MCF 10A (cell line): ENCODE data around the gene TGFBI. TPM values are rescaled to one million over a fixed set of nuclear protein-coding genes. Genes with fewer than 3 reads are reported as not detected.

ENCODE experiments used
- BruUV-seq: library from RNA; stranded (reverse); fragments of 400-500 nt; replicated peaks from 2 replicates; lab custom pipeline; 2021; lab: Mats Ljungman, UMichigan
- CTCF ChIA-PET: fragments of 300-600 bp; sonication (Branson Sonifier 250); formaldehyde crosslinking; extraction: SDS; loops from one replicate; lab custom pipeline; 2021; ENCODE audit warnings: antibody characterized with exemption, inconsistent platforms; lab: Yijun Ruan, JAX
- POLR2A ChIA-PET: fragments of 300-600, 350-650 bp; sonication (Branson Sonifier 250); formaldehyde crosslinking; extraction: SDS; loops from one replicate; lab custom pipeline; 2020; ENCODE audit warnings: antibody characterized with exemption, inconsistent platforms; lab: Yijun Ruan, JAX
- DNase-seq: peaks from one replicate; pipeline ENCODE4 v3.0.0-alpha.2; 2018; ENCODE audit not compliant: unreplicated experiment
- H3K27ac Mint-ChIP-seq: one replicate; pipeline ENCODE4 v1.8.0; 2022; ENCODE audit warnings: mild to moderate bottlenecking, low read depth, mixed read lengths; ENCODE audit not compliant: unreplicated experiment
- H3K27me3 Mint-ChIP-seq: one replicate; pipeline ENCODE4 v1.8.0; 2022; ENCODE audit warnings: mixed read lengths; ENCODE audit not compliant: insufficient read depth, unreplicated experiment
- H3K36me3 Mint-ChIP-seq: one replicate; pipeline ENCODE4 v1.8.0; 2022; ENCODE audit warnings: mild to moderate bottlenecking, moderate library complexity, mixed read lengths; ENCODE audit not compliant: insufficient read depth, unreplicated experiment
- H3K4me1 Mint-ChIP-seq: one replicate; pipeline ENCODE4 v1.8.0; 2022; ENCODE audit warnings: mixed read lengths; ENCODE audit not compliant: insufficient read depth, unreplicated experiment
- H3K4me3 Mint-ChIP-seq: one replicate; pipeline ENCODE4 v1.8.0; 2022; ENCODE audit warnings: mild to moderate bottlenecking, moderate library complexity, mixed read lengths; ENCODE audit not compliant: unreplicated experiment
- H3K9me3 Mint-ChIP-seq: one replicate; pipeline ENCODE4 v1.8.0; 2022; ENCODE audit warnings: mixed read lengths; ENCODE audit not compliant: unreplicated experiment
- CTCF ChIP-seq: fragments of 200-600 bp; IDR thresholded peaks from one replicate; pipeline ENCODE4 v1.8.0; 2022; ENCODE audit warnings: antibody characterized with exemption, mild to moderate bottlenecking; ENCODE audit not compliant: unreplicated experiment
- intact Hi-C: fragments of 100-400 bp; cut with micrococcal nuclease; formaldehyde crosslinking; loops from 2 replicates; pipeline ENCODE4 v1.14.1; 2022
- total RNA-seq: library from RNA; stranded (reverse); gene quantifications from 2 replicates; pipeline ENCODE4 v1.2.3, GENCODE V29; 2022

TGFBI gene
- total RNA-seq, 1 experiment from 2014 or later: 892 TPM

DNA sequence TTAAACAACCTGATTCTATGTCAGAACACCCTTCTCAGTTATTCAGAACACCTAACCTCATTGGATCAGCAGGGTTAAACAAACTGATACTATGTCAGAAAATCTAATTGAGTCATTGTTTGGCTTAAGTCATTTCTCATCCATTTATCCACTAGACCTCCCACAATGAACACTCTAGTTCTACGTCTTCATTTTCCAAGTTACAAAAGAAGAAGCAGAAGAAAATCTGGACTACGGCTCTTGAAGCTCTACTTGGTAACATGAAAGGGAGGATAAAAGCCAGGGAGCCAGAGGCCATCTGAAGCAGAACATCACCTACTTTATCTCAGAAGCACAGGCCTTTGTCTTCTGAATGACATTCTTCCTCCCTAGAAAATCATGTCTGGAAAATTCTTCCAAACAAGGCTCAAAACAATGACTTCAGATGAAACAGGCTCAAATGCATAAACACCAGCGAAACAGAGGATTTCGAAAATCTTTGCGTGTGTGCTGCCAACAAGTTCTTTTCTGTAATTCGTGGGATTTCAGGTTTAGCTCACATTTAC, 35.4 kb upstream of the TGFBI start:
- Mint-ChIP-seq H3K27ac (peak overlapping the region; percentile 95), H3K4me1 (peaks cover 38% of the 10 kb centered on the region), H3K27me3 (no peaks in the 10 kb centered on the region), H3K4me3 (no peak overlapping the region), H3K9me3 (peaks cover 8% of the 10 kb centered on the region), H3K36me3 (peaks cover 6% of the 10 kb centered on the region)
- intact Hi-C loops: no loop called here
- no peak for DNase-seq
- TSS peak; percentile 75 for BruUV-seq
- ChIA-PET CTCF (interaction anchor here (0.6 to 2.4 kb wide), 8 partner anchors 10 to 64 kb away, joined by 3 to 13 read pairs (median 6); no protein-coding TSS in a partner anchor), POLR2A (interaction anchor here (0.8 to 39.3 kb wide), 6 partner anchors 8 to 60 kb away, joined by 3 to 1604 read pairs (median 4); partner anchors contain the start of gene TGFBI)
- no peak for TF ChIP-seq CTCF

DNA sequence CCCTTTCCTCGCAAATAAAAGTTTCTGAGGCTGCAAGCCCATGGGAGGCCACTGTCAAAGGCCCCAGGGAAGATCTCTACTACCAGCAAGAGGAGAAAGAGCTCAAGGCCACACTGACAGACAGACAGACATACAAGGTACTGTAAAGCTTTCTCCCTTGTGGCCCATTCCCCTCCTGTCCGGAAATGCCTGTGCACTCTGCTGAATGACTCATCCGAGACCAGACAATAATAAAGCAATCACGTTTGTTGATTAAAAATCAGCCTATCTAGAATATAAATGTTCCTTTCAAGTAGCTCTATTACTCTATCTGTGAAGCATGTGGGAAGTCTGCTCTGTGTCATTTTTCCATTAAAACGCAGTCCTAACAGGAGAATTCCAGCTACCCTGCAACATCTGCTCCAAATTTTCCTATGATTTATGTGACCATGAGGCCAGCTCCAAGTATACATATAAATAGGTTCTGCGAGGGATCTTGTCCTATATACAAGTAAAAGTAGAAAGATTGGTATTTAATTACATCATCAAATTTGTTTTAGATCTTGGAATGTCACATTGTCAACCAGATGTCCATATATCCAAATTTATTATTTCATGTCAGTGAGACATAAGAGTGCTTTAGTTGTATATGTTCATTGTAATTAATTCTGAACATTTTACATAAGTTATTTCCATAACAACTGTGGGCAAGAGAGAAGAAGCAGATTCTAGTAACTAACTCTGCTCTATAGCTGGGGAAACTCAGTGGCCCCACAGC, 34.7 kb upstream of the TGFBI start:
- intact Hi-C loops: no loop called here
- POLR2A ChIA-PET: interaction anchor here (0.7 to 39.3 kb wide), 9 partner anchors 9 to 103 kb away, joined by 3 to 1604 read pairs (median 4); partner anchors contain the start of gene TGFBI

DNA sequence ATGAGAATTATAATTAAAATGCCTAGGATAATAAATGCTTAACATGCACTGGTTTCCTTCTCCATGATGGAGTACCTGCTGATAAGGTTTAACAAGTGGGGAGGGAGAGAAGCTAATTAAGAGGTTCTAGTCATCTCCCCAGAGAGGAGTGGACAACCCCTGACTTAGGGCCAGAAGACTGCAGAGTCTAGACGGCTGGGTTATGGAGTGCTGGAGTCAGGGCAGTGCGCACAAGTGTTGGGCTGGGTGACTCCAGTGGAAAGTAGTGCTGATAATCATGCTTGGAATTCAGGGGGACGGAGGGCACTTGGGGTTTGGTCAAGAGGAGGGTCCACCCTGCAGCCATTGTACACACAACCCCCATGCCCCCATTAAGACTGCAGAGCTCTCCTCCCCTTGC, 32.8 kb upstream of the TGFBI start:
- no peaks in the 10 kb centered on the region for H3K27me3 Mint-ChIP-seq
- CTCF ChIA-PET: interaction anchor here (0.5 to 1.9 kb wide), 9 partner anchors 8 to 178 kb away, joined by 3 to 9 read pairs (median 4); no protein-coding TSS in a partner anchor
- no peaks in the 10 kb centered on the region for H3K9me3 Mint-ChIP-seq
- intact Hi-C loops: no loop called here
- BruUV-seq: no TSS peak
- peaks cover 6% of the 10 kb centered on the region for H3K36me3 Mint-ChIP-seq
- DNase-seq: no peak
- H3K4me1 Mint-ChIP-seq: peaks cover 45% of the 10 kb centered on the region
- H3K4me3 Mint-ChIP-seq: no peak overlapping the region
- POLR2A ChIA-PET: interaction anchor here (1.9 to 39.3 kb wide), 3 partner anchors 9 to 32 kb away, joined by 6 to 1604 read pairs (median 93); partner anchors contain the start of gene TGFBI
- peak overlapping the region; percentile 79 for H3K27ac Mint-ChIP-seq
- TF ChIP-seq CTCF: no peak

More for the DNA sequence above, 34.7 kb upstream of the TGFBI start:
- H3K9me3 Mint-ChIP-seq: peaks cover 8% of the 10 kb centered on the region
- DNase-seq: peak; percentile 83
- CTCF ChIA-PET: interaction anchor here (0.6 to 2.4 kb wide), 14 partner anchors 9 to 443 kb away, joined by 3 to 13 read pairs (median 4); no protein-coding TSS in a partner anchor
- no peak for TF ChIP-seq CTCF
- H3K4me3 Mint-ChIP-seq: no peak overlapping the region
- H3K36me3 Mint-ChIP-seq: peaks cover 6% of the 10 kb centered on the region
- H3K4me1 Mint-ChIP-seq: peaks cover 39% of the 10 kb centered on the region
- no peaks in the 10 kb centered on the region for H3K27me3 Mint-ChIP-seq
- peak overlapping the region; percentile 95 for H3K27ac Mint-ChIP-seq
- no TSS peak for BruUV-seq

DNA sequence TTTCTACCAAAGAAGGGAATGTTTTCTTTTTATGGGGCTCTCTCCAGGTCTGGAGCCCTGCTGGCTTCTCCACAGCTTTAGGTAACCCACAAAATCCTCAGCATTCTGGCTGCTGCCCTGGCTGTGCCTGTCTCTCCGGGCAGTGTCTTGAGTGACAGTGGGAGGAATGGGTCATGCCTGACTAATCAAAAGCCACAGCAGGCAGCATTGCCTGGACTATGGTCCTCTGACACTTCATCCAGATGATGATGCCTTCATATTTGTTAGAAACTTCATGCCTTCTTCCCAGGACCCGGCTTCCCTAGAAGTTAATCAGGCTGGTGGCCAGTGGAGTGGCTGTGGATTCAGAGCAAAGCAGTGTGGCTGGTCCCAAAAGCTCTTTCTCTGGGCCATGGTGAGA, 32.2 kb upstream of the TGFBI start:
- ChIA-PET CTCF (interaction anchor here (0.6 to 1.9 kb wide), 8 partner anchors 9 to 166 kb away, joined by 3 to 9 read pairs (median 4); no protein-coding TSS in a partner anchor), POLR2A (interaction anchor here (1.9 to 39.3 kb wide), 3 partner anchors 9 to 32 kb away, joined by 6 to 1604 read pairs (median 93); partner anchors contain the start of gene TGFBI)
- H3K9me3 Mint-ChIP-seq: no peaks in the 10 kb centered on the region
- DNase-seq: no peak
- no peak for TF ChIP-seq CTCF
- no peak overlapping the region for H3K4me3 Mint-ChIP-seq
- intact Hi-C loops: no loop called here
- peaks cover 45% of the 10 kb centered on the region for H3K4me1 Mint-ChIP-seq
- H3K27ac Mint-ChIP-seq: peak overlapping the region; percentile 79
- peaks cover 6% of the 10 kb centered on the region for H3K36me3 Mint-ChIP-seq
- BruUV-seq: no TSS peak
- no peaks in the 10 kb centered on the region for H3K27me3 Mint-ChIP-seq
